ENCODE data around the gene PLP2. TPM values are rescaled to one million over a fixed set of nuclear protein-coding genes. Genes with fewer than 3 reads are reported as not detected.

PLP2 gene
- total and polyA plus RNA-seq, 2 of the 13 experiments (the other 11 are each of a cell fraction or from before 2014, with no cell fraction given), result 0.40 to 3.6 TPM

DNA sequence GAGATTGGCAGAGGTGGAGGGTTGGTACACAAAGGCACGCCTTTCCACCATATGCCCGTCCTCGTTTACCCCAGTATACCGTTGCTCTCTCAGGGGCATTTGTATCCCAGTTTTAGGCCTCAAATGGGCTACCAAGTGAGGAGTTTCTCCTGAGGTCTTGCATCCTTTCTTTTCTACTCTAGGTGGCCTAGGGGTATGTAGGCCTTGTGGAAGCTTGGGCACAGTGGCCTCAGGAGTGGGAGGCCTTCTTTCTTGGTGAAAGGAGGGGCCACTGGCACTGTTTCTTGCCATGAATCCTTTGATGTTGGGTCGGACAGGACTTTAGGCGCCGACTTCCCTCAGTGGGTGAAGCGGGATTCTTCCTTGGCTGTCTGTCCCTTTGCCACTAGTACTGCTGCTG is 24.4 kb upstream of the PLP2 start:
- Histone ChIP-seq H2AFZ (ENCODE audit: low read length) (no peak overlapping the region), H3K9ac (ENCODE audit: insufficient read depth, low read depth, low read length) (no peak overlapping the region), H3K4me3 (replicated peaks in 1 of 3; ENCODE audit: insufficient read depth in 1 of 3, low read depth in 2 of 3, low read length in 3 of 3) (no peak overlapping the region), H4K20me1 (ENCODE audit: insufficient read depth, low read length) (no peaks in the 10 kb centered on the region), H3K27me3 (ENCODE audit: control insufficient read depth in 1 of 2, insufficient read depth in 2 of 2, low read length in 2 of 2) (no peaks in the 10 kb centered on the region), H3K4me2 (ENCODE audit: low read depth, low read length) (no peak overlapping the region), H3K9me3 (ENCODE audit: low read length) (no peaks in the 10 kb centered on the region), H3K79me2 (ENCODE audit: insufficient read depth, low read length) (no peaks in the 10 kb centered on the region), H3K4me1 (ENCODE audit: insufficient read depth, low read length) (peaks cover 29% of the 10 kb centered on the region), H3K27ac (ENCODE audit: extremely low read length, insufficient read depth, low read length) (no peak overlapping the region), H3K36me3 (replicated peaks in 1 of 2; ENCODE audit: control insufficient read depth in 1 of 2, insufficient read depth in 2 of 2, low read length in 2 of 2) (no peaks in the 10 kb centered on the region)
- intact Hi-C loops (cut with micrococcal nuclease; ENCODE audit: unreplicated experiment) (no loop called here), in situ Hi-C loops (cut with HindIII; ENCODE audit: extremely low pct_ligation_motif_present, low pct_unique_long_range_greater_than_20kb) (no loop called here)
- no TSS peak for BruUV-seq (replicated peaks)
- DNase-seq (ENCODE audit: low spot score) (no peak), FAIRE-seq (no peak), ATAC-seq (no peak)
- 96% methylated on average over 4 of the region's 8 CpGs for WGBS (ENCODE audit: low lambda C conversion rate)
- POLR2A ChIA-PET, result no interaction called here
- CTCF ChIA-PET (ENCODE audit: low intra/inter-chr PET ratio, low total read pairs), result no interaction called here
- TF ChIP-seq MLXIP (CRISPR knock-in tag; IDR thresholded peaks at IDR 0.05; ENCODE audit: borderline replicate concordance), result no peak
- no peak for TF ChIP-seq JDP2 (CRISPR knock-in tag; IDR thresholded peaks at IDR 0.05; ENCODE audit: borderline replicate concordance)
- TF ChIP-seq ZBTB43 (CRISPR knock-in tag; conservative IDR thresholded peaks at IDR 0.05), result no peak
- TF ChIP-seq, protein P1, sequence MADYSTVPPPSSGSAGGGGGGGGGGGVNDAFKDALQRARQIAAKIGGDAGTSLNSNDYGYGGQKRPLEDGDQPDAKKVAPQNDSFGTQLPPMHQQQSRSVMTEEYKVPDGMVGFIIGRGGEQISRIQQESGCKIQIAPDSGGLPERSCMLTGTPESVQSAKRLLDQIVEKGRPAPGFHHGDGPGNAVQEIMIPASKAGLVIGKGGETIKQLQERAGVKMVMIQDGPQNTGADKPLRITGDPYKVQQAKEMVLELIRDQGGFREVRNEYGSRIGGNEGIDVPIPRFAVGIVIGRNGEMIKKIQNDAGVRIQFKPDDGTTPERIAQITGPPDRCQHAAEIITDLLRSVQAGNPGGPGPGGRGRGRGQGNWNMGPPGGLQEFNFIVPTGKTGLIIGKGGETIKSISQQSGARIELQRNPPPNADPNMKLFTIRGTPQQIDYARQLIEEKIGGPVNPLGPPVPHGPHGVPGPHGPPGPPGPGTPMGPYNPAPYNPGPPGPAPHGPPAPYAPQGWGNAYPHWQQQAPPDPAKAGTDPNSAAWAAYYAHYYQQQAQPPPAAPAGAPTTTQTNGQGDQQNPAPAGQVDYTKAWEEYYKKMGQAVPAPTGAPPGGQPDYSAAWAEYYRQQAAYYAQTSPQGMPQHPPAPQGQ (CRISPR knock-in tag; IDR thresholded peaks at IDR 0.05; ENCODE audit: borderline replicate concordance), result no peak
- TF ChIP-seq SMYD3 (CRISPR knock-in tag; IDR thresholded peaks at IDR 0.05), result no peak
- TF ChIP-seq ZNF704 (CRISPR knock-in tag; IDR thresholded peaks at IDR 0.05; ENCODE audit: borderline replicate concordance), result no peak
- TF ChIP-seq ZNF44 (CRISPR knock-in tag; IDR thresholded peaks at IDR 0.05), result no peak
- no peak for TF ChIP-seq FOXM1 (CRISPR knock-in tag; IDR thresholded peaks at IDR 0.05)
- TF ChIP-seq ZNF12 (CRISPR knock-in tag; IDR thresholded peaks at IDR 0.05), result no peak
